ENCODE measurements around the gene HS3ST3B1.

Gene HS3ST3B1

GRCh38 chr17:14299280-14300141, 1.4 kb upstream of the HS3ST3B1 start (continued):
- TF ChIP-seq GLIS1 (tag by site-specific recombination; IDR thresholded peaks at IDR 0.05): peak; percentile 62
- 0 out of 2 replicates have a peak, but pooled peaks have one; percentile 45 for TF ChIP-seq ZBTB8A (tag by site-specific recombination; IDR thresholded peaks at IDR 0.05)
- TF ChIP-seq ZNF777 (tag by site-specific recombination; IDR thresholded peaks at IDR 0.05; ENCODE audit: borderline replicate concordance): no peak; the same call in 1 of the 2 replicates
- TF ChIP-seq ZNF362 (tag by site-specific recombination; IDR thresholded peaks at IDR 0.05): no peak
- TF ChIP-seq EGR2 (tag by site-specific recombination; IDR thresholded peaks at IDR 0.05; ENCODE audit: low read depth): no peak
- TF ChIP-seq ZNF2 (tag by site-specific recombination; IDR thresholded peaks at IDR 0.05): no peak
- no peak for TF ChIP-seq ZNF248 (tag by site-specific recombination; IDR thresholded peaks at IDR 0.05)
- no peak for TF ChIP-seq ZNF121 (tag by site-specific recombination; IDR thresholded peaks at IDR 0.05)
- TF ChIP-seq IKZF3 (tag by site-specific recombination; IDR thresholded peaks at IDR 0.05): peak; percentile 25; the same call in 1 of the 2 replicates
- no peak for TF ChIP-seq ZNF658 (tag by site-specific recombination; IDR thresholded peaks at IDR 0.05)
- peak; percentile 66 for TF ChIP-seq PATZ1 (tag by site-specific recombination; IDR thresholded peaks at IDR 0.05)
- no peak for TF ChIP-seq ZNF223 (tag by site-specific recombination; IDR thresholded peaks at IDR 0.05)
- TF ChIP-seq ZIC2 (tag by site-specific recombination; IDR thresholded peaks at IDR 0.05): peak; percentile 12; the same call in 1 of the 2 replicates
- TF ChIP-seq ZSCAN23 (tag by site-specific recombination; IDR thresholded peaks at IDR 0.05): no peak

- H3K27ac ChIP-seq (ENCODE audit: extremely low read depth, low read depth, low read length): peak overlapping the region; percentile 94
- no peaks in the 10 kb centered on the region for H3K9me3 ChIP-seq (ENCODE audit: control insufficient read depth, insufficient read depth, low read depth, low read length)
- H3K4me1 ChIP-seq (ENCODE audit: control insufficient read depth, insufficient read depth, low read length): peaks cover 12% of the 10 kb centered on the region
- H3K4me3 ChIP-seq (ENCODE audit: low read depth, low read length): peak overlapping the region; percentile 54
- POLR2A ChIA-PET: interaction anchor here (0.6 to 2.1 kb wide), 23 partner anchors 8 to 1283 kb away, joined by 3 to 42 read pairs (median 3); partner anchors contain the start of genes ELAC2 and HS3ST3A1
- CTCF ChIA-PET: interaction anchor here (0.5 to 3.3 kb wide), 13 partner anchors 15 to 1270 kb away, joined by 3 to 21 read pairs (median 3); no protein-coding TSS in a partner anchor
- no peaks in the 10 kb centered on the region for H3K36me3 ChIP-seq (ENCODE audit: control insufficient read depth in 2 of 2, insufficient read depth in 1 of 2, low read length in 2 of 2)
- no peak for TF ChIP-seq ZNF785 (tag by site-specific recombination; IDR thresholded peaks at IDR 0.05)
- no peak for TF ChIP-seq ZNF174 (tag by site-specific recombination; IDR thresholded peaks at IDR 0.05)
- TF ChIP-seq ZNF423 (tag by site-specific recombination; IDR thresholded peaks at IDR 0.05): 0 out of 2 replicates have a peak, but pooled peaks have one; percentile 24
- 0 out of 2 replicates have a peak, but pooled peaks have one; percentile 20 for TF ChIP-seq KLF16 (tag by site-specific recombination; IDR thresholded peaks at IDR 0.05)
- TF ChIP-seq ZNF391 (tag by site-specific recombination; IDR thresholded peaks at IDR 0.05; ENCODE audit: borderline replicate concordance, low read depth): 0 out of 2 replicates have a peak, but pooled peaks have one; percentile 56
- no peak for TF ChIP-seq HOXD13 (CRISPR knock-in tag; IDR thresholded peaks at IDR 0.05; ENCODE audit: borderline replicate concordance)
- TF ChIP-seq ZNF394 (tag by site-specific recombination; IDR thresholded peaks at IDR 0.05; ENCODE audit: borderline replicate concordance): peak; percentile 26; the same call in 1 of the 2 replicates
- no peak for TF ChIP-seq GLI4 (tag by site-specific recombination; IDR thresholded peaks at IDR 0.05)
- TF ChIP-seq ZNF18 (tag by site-specific recombination; IDR thresholded peaks at IDR 0.05): no peak
- no peak for TF ChIP-seq ZNF792 (tag by site-specific recombination; IDR thresholded peaks at IDR 0.05)
- TF ChIP-seq ZNF248 (tag by site-specific recombination; IDR thresholded peaks at IDR 0.05): no peak
- TF ChIP-seq ZNF777 (tag by site-specific recombination; IDR thresholded peaks at IDR 0.05; ENCODE audit: borderline replicate concordance): peak; percentile 89
- TF ChIP-seq ZNF341 (tag by site-specific recombination; IDR thresholded peaks at IDR 0.05; ENCODE audit: low read depth): peak; percentile 87
- TF ChIP-seq ZNF488 (tag by site-specific recombination; IDR thresholded peaks at IDR 0.05): no peak
- TF ChIP-seq ZNF473 (tag by site-specific recombination; IDR thresholded peaks at IDR 0.05): no peak
- peak; percentile 77 for TF ChIP-seq ZBTB8A (tag by site-specific recombination; IDR thresholded peaks at IDR 0.05)
- peak; percentile 51; the same call in 1 of the 2 replicates for TF ChIP-seq HOXC10 (CRISPR knock-in tag; IDR thresholded peaks at IDR 0.05)
- TF ChIP-seq ZIC2 (tag by site-specific recombination; IDR thresholded peaks at IDR 0.05): peak; percentile 66
Observed at GRCh38 chr17:14301279-14302090, 604 bp downstream of the HS3ST3B1 start.
